ENCODE data around the gene SLC38A10. TPM values are rescaled to one million over a fixed set of nuclear protein-coding genes. Genes with fewer than 3 reads are reported as not detected.

The SLC38A10 gene
- polyA plus RNA-seq, 1 experiment: 29.3 TPM

GRCh38 chr17:81291662-81292061, 3.4 kb downstream of the SLC38A10 start:
- Histone ChIP-seq H3K9me3 (ENCODE audit: control insufficient read depth, insufficient read depth, low read length) (peaks cover 3% of the 10 kb centered on the region; the same call in 1 of the 2 replicates), H3K27ac (ENCODE audit: low read depth, low read length) (no peak overlapping the region), H3K4me3 (ENCODE audit: low read depth, low read length) (no peak overlapping the region), H3K27me3 (ENCODE audit: control insufficient read depth, insufficient read depth, low read length) (no peaks in the 10 kb centered on the region)
- peak; percentile 59 for TF ChIP-seq CTCF (IDR thresholded peaks at IDR 0.05; ENCODE audit: low read depth, low read length)
- ChIA-PET POLR2A (interaction anchor here (0.5 to 1.0 kb wide), 4 partner anchors 69 to 257 kb away, joined by 3 to 5 read pairs (median 3); no protein-coding TSS in a partner anchor), CTCF (interaction anchor here (0.5 to 1.4 kb wide), 6 partner anchors 13 to 193 kb away, joined by 3 to 6 read pairs (median 4); no protein-coding TSS in a partner anchor)
- no peak for DNase-seq (ENCODE audit: low read depth, low spot score)

GRCh38 chr17:81290230-81290629, 4.9 kb downstream of the SLC38A10 start:
- Histone ChIP-seq H3K4me3 (ENCODE audit: low read depth, low read length) (no peak overlapping the region), H3K27ac (ENCODE audit: low read depth, low read length) (no peak overlapping the region), H3K9me3 (ENCODE audit: control insufficient read depth, insufficient read depth, low read length) (no peaks in the 10 kb centered on the region; the same call in 1 of the 2 replicates), H3K27me3 (ENCODE audit: control insufficient read depth, insufficient read depth, low read length) (no peaks in the 10 kb centered on the region)
- no peak for DNase-seq (ENCODE audit: low read depth, low spot score)
- CTCF ChIA-PET: no interaction called here
- TF ChIP-seq CTCF (IDR thresholded peaks at IDR 0.05; ENCODE audit: low read depth, low read length): no peak
- POLR2A ChIA-PET: no interaction called here

GRCh38 chr17:81289627-81290026, 5.5 kb downstream of the SLC38A10 start:
- Histone ChIP-seq H3K27me3 (ENCODE audit: control insufficient read depth, insufficient read depth, low read length) (no peaks in the 10 kb centered on the region), H3K4me3 (ENCODE audit: low read depth, low read length) (no peak overlapping the region), H3K27ac (ENCODE audit: low read depth, low read length) (no peak overlapping the region), H3K9me3 (ENCODE audit: control insufficient read depth, insufficient read depth, low read length) (no peaks in the 10 kb centered on the region; the same call in 1 of the 2 replicates)
- POLR2A ChIA-PET: no interaction called here
- TF ChIP-seq CTCF (IDR thresholded peaks at IDR 0.05; ENCODE audit: low read depth, low read length): no peak
- no peak for DNase-seq (ENCODE audit: low read depth, low spot score)
- CTCF ChIA-PET: no interaction called here

GRCh38 chr17:81288715-81289114, 6.4 kb downstream of the SLC38A10 start:
- POLR2A ChIA-PET: no interaction called here
- no peak for TF ChIP-seq CTCF (IDR thresholded peaks at IDR 0.05; ENCODE audit: low read depth, low read length)
- CTCF ChIA-PET: no interaction called here
- no peaks in the 10 kb centered on the region for H3K27me3 ChIP-seq (ENCODE audit: control insufficient read depth, insufficient read depth, low read length)
- H3K27ac ChIP-seq (ENCODE audit: low read depth, low read length): no peak overlapping the region
- H3K9me3 ChIP-seq (ENCODE audit: control insufficient read depth, insufficient read depth, low read length): no peaks in the 10 kb centered on the region; the same call in 1 of the 2 replicates
- H3K4me3 ChIP-seq (ENCODE audit: low read depth, low read length): no peak overlapping the region
- no peak for DNase-seq (ENCODE audit: low read depth, low spot score)

GRCh38 chr17:81287741-81288430, 7.2 kb downstream of the SLC38A10 start:
- ChIA-PET CTCF (no interaction called here), POLR2A (no interaction called here)
- no peaks in the 10 kb centered on the region; the same call in 1 of the 2 replicates for H3K9me3 ChIP-seq (ENCODE audit: control insufficient read depth, insufficient read depth, low read length)
- H3K4me3 ChIP-seq (ENCODE audit: low read depth, low read length): no peak overlapping the region
- TF ChIP-seq CTCF (IDR thresholded peaks at IDR 0.05; ENCODE audit: low read depth, low read length): no peak
- no peak for DNase-seq (ENCODE audit: low read depth, low spot score)
- H3K27me3 ChIP-seq (ENCODE audit: control insufficient read depth, insufficient read depth, low read length): no peaks in the 10 kb centered on the region
- H3K27ac ChIP-seq (ENCODE audit: low read depth, low read length): no peak overlapping the region
